Activated effector memory CD4-positive, alpha-beta T cell treated with anti-CD3 and anti-CD28 coated beads, Interleukin-2, amount 50 U/mL, for 16 hours (primary cell): ENCODE measurements around the gene MTCL1.

Experiments used
- DNase-seq: peaks from one replicate; pipeline ENCODE4 v3.0.0-alpha.2; 2020

MTCL1 gene

GRCh38 chr18:8795586-8796325 lies 90.4 kb downstream of the MTCL1 start:
- DNase-seq: no peak

- no peak for DNase-seq
Measured at GRCh38 chr18:8797206-8797605, 91.8 kb downstream of the MTCL1 start.

GRCh38 chr18:8799001-8799400 lies 93.6 kb downstream of the MTCL1 start:
- DNase-seq: no peak

- no peak for DNase-seq
Measured at GRCh38 chr18:8799596-8800441, 94.5 kb downstream of the MTCL1 start.

- no peak for DNase-seq
Measured at GRCh38 chr18:8800445-8800844, 95.1 kb downstream of the MTCL1 start.

- DNase-seq: no peak
Measured at GRCh38 chr18:8800876-8801262, 95.5 kb downstream of the MTCL1 start.

- DNase-seq: no peak
Measured at GRCh38 chr18:8801263-8801901, 96.0 kb downstream of the MTCL1 start.

GRCh38 chr18:8802017-8802672 lies 96.8 kb downstream of the MTCL1 start:
- no peak for DNase-seq

GRCh38 chr18:8803063-8803795 lies 97.9 kb downstream of the MTCL1 start:
- DNase-seq: no peak

- DNase-seq: no peak
Measured at GRCh38 chr18:8803957-8804356, 98.6 kb downstream of the MTCL1 start.

- no peak for DNase-seq
Measured at GRCh38 chr18:8805552-8805951, 100.2 kb downstream of the MTCL1 start.

- no peak for DNase-seq
Measured at GRCh38 chr18:8806100-8806797, 100.9 kb downstream of the MTCL1 start.

- no peak for DNase-seq
Measured at GRCh38 chr18:8806798-8807487, 101.6 kb downstream of the MTCL1 start.

GRCh38 chr18:8807488-8807805 lies 102.1 kb downstream of the MTCL1 start:
- no peak for DNase-seq

- no peak for DNase-seq
Measured at GRCh38 chr18:8808001-8808400, 102.6 kb downstream of the MTCL1 start.

GRCh38 chr18:8809514-8809913 lies 104.2 kb downstream of the MTCL1 start:
- DNase-seq: no peak

GRCh38 chr18:8810157-8810556 lies 104.8 kb downstream of the MTCL1 start:
- no peak for DNase-seq

- DNase-seq: no peak
Measured at GRCh38 chr18:8811115-8811514, 105.8 kb downstream of the MTCL1 start.

GRCh38 chr18:8812631-8813030 lies 107.3 kb downstream of the MTCL1 start:
- no peak for DNase-seq

GRCh38 chr18:8813611-8814010 lies 108.3 kb downstream of the MTCL1 start:
- DNase-seq: no peak

GRCh38 chr18:8814206-8814605 lies 108.8 kb downstream of the MTCL1 start:
- no peak for DNase-seq
